ENCODE measurements around the gene SMIM35. TPM values are rescaled to one million over a fixed set of nuclear protein-coding genes. Genes with fewer than 3 reads are reported as not detected.

The SMIM35 gene
- total RNA-seq, 1 experiment from 2014 or later: not detected

GRCh38 chr11:118079491-118079890 is 7.3 kb downstream of the SMIM35 start:
- Histone ChIP-seq H2BK12ac (ENCODE audit: insufficient read length, low read depth, low read length) (no peak overlapping the region), H3K9me3 (ENCODE audit: control insufficient read depth, low read depth, low read length) (no peaks in the 10 kb centered on the region), H3K23ac (ENCODE audit: insufficient read length, low read depth, low read length) (no peak overlapping the region), H3K14ac (ENCODE audit: insufficient read depth, low read length) (no peak overlapping the region; the same call in 1 of the 2 replicates), H3K4ac (ENCODE audit: low read depth, low read length) (no peak overlapping the region), H2BK15ac (ENCODE audit: low read depth, low read length) (no peak overlapping the region), H4K91ac (ENCODE audit: insufficient read length, low read depth, low read length) (no peak overlapping the region), H4K8ac (replicated peaks; ENCODE audit: insufficient read length, low read depth, low read length) (no peak overlapping the region), H3K18ac (ENCODE audit: insufficient read length, low read depth, low read length) (no peak overlapping the region), H3K9ac (ENCODE audit: extremely low read depth, insufficient read length, low read length) (no peak overlapping the region), H2BK120ac (ENCODE audit: low read depth, low read length, poor library complexity, severe bottlenecking) (no peak overlapping the region), H3T11ph (ENCODE audit: low read length) (no peak overlapping the region), H2BK20ac (ENCODE audit: low read depth, low read length, poor library complexity, severe bottlenecking) (no peak overlapping the region), H2BK5ac (ENCODE audit: insufficient read length, low read length) (no peak overlapping the region), H3K4me2 (ENCODE audit: insufficient read depth, insufficient read length, low read length) (no peak overlapping the region), H2AFZ (ENCODE audit: low read length) (no peak overlapping the region), H2AK5ac (ENCODE audit: insufficient read length, low read length) (no peak overlapping the region), H4K20me1 (ENCODE audit: control insufficient read depth, insufficient read depth, insufficient read length) (no peaks in the 10 kb centered on the region), H4K5ac (ENCODE audit: insufficient read length, low read depth, low read length) (no peak overlapping the region), H3K56ac (ENCODE audit: insufficient read length, low read depth, low read length) (no peak overlapping the region), H3K79me1 (ENCODE audit: insufficient read depth, low read depth, low read length, poor library complexity, severe bottlenecking) (no peaks in the 10 kb centered on the region), H3K4me1 (ENCODE audit: insufficient read depth, low read length) (no peaks in the 10 kb centered on the region; the same call in 1 of the 2 replicates), H3K27ac (ENCODE audit: insufficient read length, low read depth, low read length) (no peak overlapping the region), H3K23me2 (ENCODE audit: insufficient read length, low read depth, low read length, poor library complexity, severe bottlenecking) (no peaks in the 10 kb centered on the region), H3K79me2 (ENCODE audit: insufficient read depth, low read length) (no peaks in the 10 kb centered on the region), H3K27me3 (ENCODE audit: insufficient read depth, low read length) (no peaks in the 10 kb centered on the region)
- H3K36me3 Mint-ChIP-seq (ENCODE audit: insufficient read depth in 1 of 3, low read depth in 3 of 3): no peaks in the 10 kb centered on the region
- DNase-seq: no peak
- peaks cover 15% of the 10 kb centered on the region for H3K27me3 Mint-ChIP-seq (ENCODE audit: low read depth)
- no peak overlapping the region for H3K27ac Mint-ChIP-seq
- TF ChIP-seq CTCF (conservative IDR thresholded peaks at IDR 0.05): no peak
- H3K9me3 Mint-ChIP-seq: peaks cover 0 to 3% of the 10 kb centered on the region in 2 experiments; a peak in 1 of 5 replicates
- no CpG with 5 or more reads among the region's 10 CpGs for WGBS (ENCODE audit: extremely low coverage, insufficient read length, low lambda C conversion rate)
- H3K4me3 Mint-ChIP-seq: no peak overlapping the region
- H3K4me1 Mint-ChIP-seq: peaks cover 16 to 32% of the 10 kb centered on the region in 2 experiments

All from H9 (cell line).